Breast epithelium (tissue), 3 donors: Measurements from ENCODE around the gene LRRTM4.

Experiments
- POLR2A ChIP-seq: fragments of 450-650 bp; IDR thresholded peaks from one replicate; pipeline ENCODE4 v1.6.1; 2016; ENCODE audit warnings: antibody characterized with exemption, mild to moderate bottlenecking, moderate library complexity
- TF ChIP-seq, protein P1 (sequence below), 3 donors: fragments of 450-650 bp; IDR thresholded peaks; one replicate each; pipeline ENCODE4 v1.5.1; 2016 to 2017; ENCODE audit warnings: antibody characterized with exemption in 3 of 3, mild to moderate bottlenecking in 3 of 3, moderate library complexity in 3 of 3

DNA sequence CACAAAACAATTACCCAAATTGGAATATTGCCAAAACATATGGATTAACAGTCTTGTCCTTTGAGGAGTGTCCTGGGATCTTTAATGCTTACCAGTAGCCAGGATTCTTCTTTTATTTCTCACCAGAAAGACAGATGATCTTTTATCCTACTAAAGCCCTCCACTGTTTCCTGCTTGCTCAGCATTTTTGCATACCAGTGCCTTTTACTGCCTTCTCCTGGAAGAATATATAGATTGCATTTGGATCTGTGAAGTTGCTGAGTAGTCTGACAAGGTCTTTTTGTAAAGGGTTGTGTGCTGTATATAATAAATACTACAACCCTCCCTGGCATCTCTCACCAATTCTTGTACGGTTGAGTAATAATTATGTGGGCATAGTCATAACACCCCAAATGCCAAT is 652.2 kb downstream of the LRRTM4 start:
- no peak for TF ChIP-seq POLR2A
- TF ChIP-seq, protein P1, sequence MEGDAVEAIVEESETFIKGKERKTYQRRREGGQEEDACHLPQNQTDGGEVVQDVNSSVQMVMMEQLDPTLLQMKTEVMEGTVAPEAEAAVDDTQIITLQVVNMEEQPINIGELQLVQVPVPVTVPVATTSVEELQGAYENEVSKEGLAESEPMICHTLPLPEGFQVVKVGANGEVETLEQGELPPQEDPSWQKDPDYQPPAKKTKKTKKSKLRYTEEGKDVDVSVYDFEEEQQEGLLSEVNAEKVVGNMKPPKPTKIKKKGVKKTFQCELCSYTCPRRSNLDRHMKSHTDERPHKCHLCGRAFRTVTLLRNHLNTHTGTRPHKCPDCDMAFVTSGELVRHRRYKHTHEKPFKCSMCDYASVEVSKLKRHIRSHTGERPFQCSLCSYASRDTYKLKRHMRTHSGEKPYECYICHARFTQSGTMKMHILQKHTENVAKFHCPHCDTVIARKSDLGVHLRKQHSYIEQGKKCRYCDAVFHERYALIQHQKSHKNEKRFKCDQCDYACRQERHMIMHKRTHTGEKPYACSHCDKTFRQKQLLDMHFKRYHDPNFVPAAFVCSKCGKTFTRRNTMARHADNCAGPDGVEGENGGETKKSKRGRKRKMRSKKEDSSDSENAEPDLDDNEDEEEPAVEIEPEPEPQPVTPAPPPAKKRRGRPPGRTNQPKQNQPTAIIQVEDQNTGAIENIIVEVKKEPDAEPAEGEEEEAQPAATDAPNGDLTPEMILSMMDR (IDR thresholded peaks at IDR 0.05): no peak
